Transverse colon (tissue), 4 donors: Measurements from ENCODE around the gene CORO2B. TPM values are rescaled to one million over a fixed set of nuclear protein-coding genes. Genes with fewer than 3 reads are reported as not detected.

Experiments used
- DNase-seq: peaks from one replicate; pipeline ENCODE4 v3.0.0-alpha.2; 2019
- H3K27ac ChIP-seq, 4 donors: fragments of 200-600 bp; sonication (generic); 2 replicates each; pipeline ENCODE4 v1.5.1; 2016 to 2018; ENCODE audit warnings: inconsistent platforms in 4 of 4
- H3K27me3 ChIP-seq: fragments of 200-600 bp; sonication (generic); 2 replicates; pipeline ENCODE4 v1.5.1; 2017; ENCODE audit warnings: inconsistent platforms
- H3K36me3 ChIP-seq, 4 donors: fragments of 200-600 bp; sonication (generic); 2 replicates each; pipeline ENCODE4 v1.5.1; 2017 to 2019; ENCODE audit warnings: inconsistent platforms in 4 of 4
- H3K4me1 ChIP-seq, 4 donors: fragments of 200-600 bp; sonication (generic); 2 replicates each; pipeline ENCODE4 v1.5.1; 2017 to 2020; ENCODE audit warnings: inconsistent platforms in 4 of 4
- H3K4me3 ChIP-seq, 4 donors: fragments of 200-600 bp; sonication (generic); 1 replicate in 1 of 4; 2 replicates in 3 of 4; pipeline versions ENCODE4 v1.5.1 to v1.6.1; 2017 to 2019; ENCODE audit warnings: inconsistent platforms in 4 of 4
- H3K9me3 ChIP-seq, 2 donors: fragments of 200-600 bp; sonication (generic); 2 replicates each; pipeline ENCODE4 v1.5.1; 2017 to 2019; ENCODE audit warnings: inconsistent platforms in 2 of 2
- CTCF ChIP-seq, 5 experiments: fragments of 200-600 bp in 3 of 5; fragments of 450-650 bp in 2 of 5; sonication (generic) in 3 of 5; IDR thresholded peaks; 1 replicate in 2 of 5; 2 replicates in 3 of 5; pipeline ENCODE4 v1.5.1; 2016 to 2017; ENCODE audit warnings: antibody characterized with exemption in 5 of 5, inconsistent platforms in 3 of 5, mild to moderate bottlenecking in 2 of 5, moderate library complexity in 1 of 5
- EP300 ChIP-seq: sonication (generic); formaldehyde crosslinking; IDR thresholded peaks from one replicate; pipeline ENCODE4 v1.6.1; 2017; ENCODE audit warnings: antibody characterized with exemption, low read depth
- POLR2A ChIP-seq: fragments of 450-650 bp; IDR thresholded peaks from one replicate; pipeline ENCODE4 v1.6.1; 2016; ENCODE audit warnings: antibody characterized with exemption, mild to moderate bottlenecking, moderate library complexity
- POLR2AphosphoS5 ChIP-seq, 3 donors: sonication (generic); formaldehyde crosslinking; IDR thresholded peaks; one replicate each; pipeline ENCODE4 v1.6.1; 2016; ENCODE audit warnings: antibody characterized with exemption in 3 of 3
- WGBS, 2 donors: methylation state at CpG; one replicate each; pipeline ENCODE4 v1.1.5; 2018; ENCODE audit warnings: low coverage in 1 of 2; 5-methylcytosine and 5-hydroxymethylcytosine counted together
- in situ Hi-C, 4 donors: fragments of 200-750 bp; cut with MboI; loops; one replicate each; pipeline versions ENCODE4 v1.15.0 to v1.15.1; 2017; ENCODE audit warnings: low sequenced_read_pairs in 3 of 4, low pct_ligation_motif_present in 1 of 4, low pct_unique_long_range_greater_than_20kb in 1 of 4
- intact Hi-C: fragments of 100-400 bp; cut with DNase I; formaldehyde crosslinking; loops from one replicate; pipeline ENCODE4 v1.15.1; 2023; ENCODE audit warnings: low total_unique reads
- total RNA-seq, 4 donors: library from RNA; depleted of rRNA; stranded (reverse); fragments of >200 nt; gene quantifications; one replicate each; pipeline ENCODE4 v1.1.0, GENCODE V29; 2016

CORO2B gene
- total RNA-seq, 4 donors from 2014 or later: 0.40 to 2.2 (median 2.0) TPM

GRCh38 chr15:68636256-68636655 lies 57.5 kb downstream of the CORO2B start:
- Histone ChIP-seq H3K4me1 (peaks cover 0 to 11% (median 0%) of the 10 kb centered on the region in 4 donors), H3K27me3 (no peaks in the 10 kb centered on the region), H3K36me3 (no peaks in the 10 kb centered on the region), H3K9me3 (no peaks in the 10 kb centered on the region), H3K4me3 (no peak overlapping the region), H3K27ac (no peak overlapping the region)
- no peak for DNase-seq
- in situ Hi-C loops: no loop called here
- WGBS, 2 donors: 82% methylated on average over 5 of the region's 5 CpGs; no CpG with 5 or more reads in 1 of the 2 donors
- intact Hi-C loops: no loop called here
- no peak for TF ChIP-seq POLR2A
- no peak for TF ChIP-seq POLR2AphosphoS5 (IDR thresholded peaks at IDR 0.05)

GRCh38 chr15:68637767-68638404 lies 59.1 kb downstream of the CORO2B start:
- peaks cover 0 to 11% (median 0%) of the 10 kb centered on the region in 4 donors for H3K4me1 ChIP-seq
- in situ Hi-C loops: no loop called here
- TF ChIP-seq POLR2AphosphoS5 (IDR thresholded peaks at IDR 0.05): peak in 2 of 3 donors; percentile 23 to 38
- TF ChIP-seq EP300: no peak
- no peak for TF ChIP-seq CTCF (IDR thresholded peaks at IDR 0.05)
- H3K9me3 ChIP-seq: no peaks in the 10 kb centered on the region
- H3K4me3 ChIP-seq: no peak overlapping the region
- no peaks in the 10 kb centered on the region for H3K36me3 ChIP-seq
- no peaks in the 10 kb centered on the region for H3K27me3 ChIP-seq
- intact Hi-C loops: no loop called here
- peak; percentile 42 for DNase-seq
- H3K27ac ChIP-seq: peak overlapping the region; percentile 18 to 61 (median 28)
- WGBS, 2 donors: 64% methylated on average over 5 of the region's 5 CpGs; no CpG with 5 or more reads in 1 of the 2 donors

GRCh38 chr15:68638953-68639515 lies 60.2 kb downstream of the CORO2B start:
- in situ Hi-C loops: no loop called here

GRCh38 chr15:68639926-68640600 lies 61.3 kb downstream of the CORO2B start:
- Histone ChIP-seq H3K9me3 (no peaks in the 10 kb centered on the region), H3K27me3 (no peaks in the 10 kb centered on the region), H3K4me1 (peaks cover 0 to 11% (median 0%) of the 10 kb centered on the region in 4 donors), H3K36me3 (no peaks in the 10 kb centered on the region), H3K27ac (no peak overlapping the region), H3K4me3 (no peak overlapping the region)
- in situ Hi-C loops: no loop called here
- WGBS, 2 donors: 83% methylated on average over 7 of the region's 7 CpGs; no CpG with 5 or more reads in 1 of the 2 donors
- intact Hi-C loops: no loop called here
- TF ChIP-seq CTCF (IDR thresholded peaks at IDR 0.05) (no peak), EP300 (no peak), POLR2AphosphoS5 (IDR thresholded peaks at IDR 0.05) (no peak), POLR2A (no peak)
- DNase-seq: no peak

More at GRCh38 chr15:68638953-68639515, 60.2 kb downstream of the CORO2B start:
- no peak overlapping the region for H3K4me3 ChIP-seq
- peaks cover 0 to 11% (median 0%) of the 10 kb centered on the region in 4 donors for H3K4me1 ChIP-seq
- DNase-seq: no peak
- H3K27ac ChIP-seq: peak overlapping the region; percentile 18 to 61 (median 28)
- intact Hi-C loops: no loop called here
- no peaks in the 10 kb centered on the region for H3K36me3 ChIP-seq
- no peak for TF ChIP-seq POLR2AphosphoS5 (IDR thresholded peaks at IDR 0.05)
- no peak for TF ChIP-seq EP300
- TF ChIP-seq POLR2A: no peak
- TF ChIP-seq CTCF (IDR thresholded peaks at IDR 0.05): no peak
- no peaks in the 10 kb centered on the region for H3K9me3 ChIP-seq
- no peaks in the 10 kb centered on the region for H3K27me3 ChIP-seq
- WGBS, 2 donors: 78% methylated on average over 2 of the region's 2 CpGs; no CpG with 5 or more reads in 1 of the 2 donors
